MM.1S (cell line): ENCODE data around the gene MIPOL1.
A peak's percentile ranks its signal among the peaks of the same experiment; 100 is the strongest.
"Not testable (repeated sequence)": the region's sequence is repeated elsewhere in the genome, so short reads cannot be mapped to it uniquely, and the experiment has no call there.

Source experiments
- DNase-seq: peaks from one replicate; pipeline ENCODE4 v3.0.0-alpha.2; 2015
- H2AFZ ChIP-seq: fragments of 300-600 bp; sonication (generic); 2 replicates; pipeline ENCODE4 v1.6.0; 2016; ENCODE audit warnings: antibody characterized with exemption, low read length
- H3F3A ChIP-seq: fragments of 300-600 bp; sonication (generic); 2 replicates; pipeline ENCODE4 v1.6.1; 2016; ENCODE audit warnings: mild to moderate bottlenecking, antibody characterized with exemption, low read length, moderate library complexity, mixed read lengths; ENCODE audit not compliant: insufficient read depth
- H3K27ac ChIP-seq: fragments of 300-600 bp; sonication (generic); 2 replicates; pipeline ENCODE4 v1.5.1; 2016; ENCODE audit warnings: mild to moderate bottlenecking, low read length
- H3K27me3 ChIP-seq: fragments of 300-600 bp; sonication (generic); replicated peaks from 2 replicates; pipeline ENCODE4 v1.6.0; 2016; ENCODE audit warnings: low read length; ENCODE audit not compliant: insufficient read depth
- H3K36me3 ChIP-seq: fragments of 300-600 bp; sonication (generic); replicated peaks from 2 replicates; pipeline ENCODE4 v1.6.1; 2016; ENCODE audit warnings: mild to moderate bottlenecking, low read length, mixed read lengths; ENCODE audit not compliant: insufficient read depth
- H3K4me1 ChIP-seq: fragments of 300-600 bp; sonication (generic); 2 replicates; pipeline ENCODE4 v1.6.1; 2016; ENCODE audit warnings: low read length, mixed read lengths
- H3K4me2 ChIP-seq: fragments of 300-600 bp; sonication (generic); 2 replicates; pipeline ENCODE4 v1.6.0; 2016; ENCODE audit warnings: low read depth, low read length
- H3K4me3 ChIP-seq: fragments of 300-600 bp; sonication (generic); 2 replicates; pipeline ENCODE4 v1.5.1; 2016; ENCODE audit warnings: low read length, mixed read lengths
- H3K79me2 ChIP-seq: fragments of 300-600 bp; sonication (generic); 2 replicates; pipeline ENCODE4 v1.6.1; 2016; ENCODE audit warnings: mixed run types, low read length, mixed read lengths
- H3K9ac ChIP-seq: fragments of 300-600 bp; sonication (generic); 2 replicates; pipeline ENCODE4 v1.6.1; 2016; ENCODE audit warnings: low read length, mixed read lengths
- H3K9me2 ChIP-seq: fragments of 300-600 bp; sonication (generic); replicated peaks from 2 replicates; pipeline ENCODE4 v1.6.1; 2016; ENCODE audit warnings: mild to moderate bottlenecking, low read length, mixed read lengths; ENCODE audit not compliant: insufficient read depth
- H3K9me3 ChIP-seq: fragments of 300-600 bp; sonication (generic); replicated peaks from 2 replicates; pipeline ENCODE4 v1.6.1; 2016; ENCODE audit warnings: mild to moderate bottlenecking, low read length, mixed read lengths; ENCODE audit not compliant: insufficient read depth
- H4K20me1 ChIP-seq: fragments of 300-600 bp; sonication (generic); 2 replicates; pipeline ENCODE4 v1.6.1; 2016; ENCODE audit warnings: mild to moderate bottlenecking, low read length, moderate library complexity, mixed read lengths; ENCODE audit not compliant: insufficient read depth
- EZH2 ChIP-seq: fragments of 300-600 bp; sonication (generic); optimal IDR thresholded peaks from 2 replicates; pipeline ENCODE3; 2017; ENCODE audit warnings: low read depth, mild to moderate bottlenecking, antibody characterized with exemption, low read length, mixed read lengths
- EZH2phosphoT487 ChIP-seq: fragments of 300-600 bp; sonication (generic); IDR thresholded peaks from 2 replicates; pipeline ENCODE4 v1.6.1; 2018; ENCODE audit warnings: antibody characterized with exemption, low read length
- TF ChIP-seq, protein P1 (sequence below): fragments of 300-600 bp; sonication (generic); IDR thresholded peaks from 2 replicates; pipeline ENCODE4 v1.5.1; 2016; ENCODE audit warnings: antibody characterized with exemption, low read length, mixed read lengths

Gene MIPOL1

DNA sequence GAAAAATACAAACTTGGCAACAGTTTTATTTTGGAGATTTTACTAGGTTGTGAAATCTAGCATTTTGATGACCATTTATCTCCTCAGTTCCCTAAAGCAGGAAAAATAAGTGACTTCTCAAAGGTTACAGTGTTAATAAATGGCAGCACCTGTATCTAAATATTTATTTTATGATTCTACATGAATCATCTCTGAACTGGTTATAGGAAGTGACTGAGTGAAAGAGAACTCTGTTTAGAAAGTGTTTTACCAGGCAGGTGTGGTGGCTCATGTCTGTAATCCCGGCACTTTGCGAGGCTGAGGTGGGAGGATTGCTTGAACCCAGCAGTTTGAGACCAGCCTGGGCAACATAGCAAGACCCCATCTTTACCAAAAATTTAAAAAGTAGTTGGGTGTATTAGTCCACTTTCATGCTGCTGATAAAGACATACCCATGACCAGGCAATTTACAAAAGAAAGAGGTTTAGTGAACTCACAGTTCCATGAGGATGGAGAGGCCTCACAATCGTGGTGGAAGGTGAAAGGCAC is 26.3 kb downstream of the MIPOL1 start:
- no peaks in the 10 kb centered on the region for H4K20me1 ChIP-seq
- no peaks in the 10 kb centered on the region for H3K27me3 ChIP-seq
- H3F3A ChIP-seq: no peaks in the 10 kb centered on the region
- no peak overlapping the region for H3K4me3 ChIP-seq
- no peaks in the 10 kb centered on the region for H3K79me2 ChIP-seq
- no peak for DNase-seq
- H2AFZ ChIP-seq: no peak overlapping the region
- no peak for TF ChIP-seq EZH2phosphoT487
- no peak for TF ChIP-seq EZH2
- no peaks in the 10 kb centered on the region for H3K9me3 ChIP-seq
- H3K36me3 ChIP-seq: no peaks in the 10 kb centered on the region
- no peaks in the 10 kb centered on the region for H3K9me2 ChIP-seq
- H3K4me1 ChIP-seq: no peaks in the 10 kb centered on the region
- H3K9ac ChIP-seq: no peak overlapping the region
- no peak overlapping the region for H3K27ac ChIP-seq
- H3K4me2 ChIP-seq: no peak overlapping the region

GRCh38 chr14:37225668-37226067 is 27.9 kb downstream of the MIPOL1 start:
- not testable (repeated sequence) for H4K20me1 ChIP-seq, H3K4me3 ChIP-seq, H3K9me2 ChIP-seq, H3K27ac ChIP-seq, H3K27me3 ChIP-seq, H3K79me2 ChIP-seq, H3K4me1 ChIP-seq, H3K9me3 ChIP-seq, H2AFZ ChIP-seq, DNase-seq, H3K9ac ChIP-seq, H3F3A ChIP-seq, H3K36me3 ChIP-seq, H3K4me2 ChIP-seq

GRCh38 chr14:37230551-37231194 is 32.9 kb downstream of the MIPOL1 start:
- no peaks in the 10 kb centered on the region for H3K79me2 ChIP-seq
- TF ChIP-seq EZH2phosphoT487: no peak
- TF ChIP-seq, protein P1, sequence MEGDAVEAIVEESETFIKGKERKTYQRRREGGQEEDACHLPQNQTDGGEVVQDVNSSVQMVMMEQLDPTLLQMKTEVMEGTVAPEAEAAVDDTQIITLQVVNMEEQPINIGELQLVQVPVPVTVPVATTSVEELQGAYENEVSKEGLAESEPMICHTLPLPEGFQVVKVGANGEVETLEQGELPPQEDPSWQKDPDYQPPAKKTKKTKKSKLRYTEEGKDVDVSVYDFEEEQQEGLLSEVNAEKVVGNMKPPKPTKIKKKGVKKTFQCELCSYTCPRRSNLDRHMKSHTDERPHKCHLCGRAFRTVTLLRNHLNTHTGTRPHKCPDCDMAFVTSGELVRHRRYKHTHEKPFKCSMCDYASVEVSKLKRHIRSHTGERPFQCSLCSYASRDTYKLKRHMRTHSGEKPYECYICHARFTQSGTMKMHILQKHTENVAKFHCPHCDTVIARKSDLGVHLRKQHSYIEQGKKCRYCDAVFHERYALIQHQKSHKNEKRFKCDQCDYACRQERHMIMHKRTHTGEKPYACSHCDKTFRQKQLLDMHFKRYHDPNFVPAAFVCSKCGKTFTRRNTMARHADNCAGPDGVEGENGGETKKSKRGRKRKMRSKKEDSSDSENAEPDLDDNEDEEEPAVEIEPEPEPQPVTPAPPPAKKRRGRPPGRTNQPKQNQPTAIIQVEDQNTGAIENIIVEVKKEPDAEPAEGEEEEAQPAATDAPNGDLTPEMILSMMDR: peak; percentile 49
- no peaks in the 10 kb centered on the region for H3K9me2 ChIP-seq
- no peaks in the 10 kb centered on the region for H4K20me1 ChIP-seq
- no peak overlapping the region for H3K4me3 ChIP-seq
- H3K27me3 ChIP-seq: no peaks in the 10 kb centered on the region
- peak; percentile 67 for DNase-seq
- H3K36me3 ChIP-seq: no peaks in the 10 kb centered on the region
- H2AFZ ChIP-seq: no peak overlapping the region
- no peak overlapping the region for H3K27ac ChIP-seq
- H3K4me1 ChIP-seq: no peaks in the 10 kb centered on the region
- no peaks in the 10 kb centered on the region for H3F3A ChIP-seq
- H3K9ac ChIP-seq: no peak overlapping the region
- no peaks in the 10 kb centered on the region for H3K9me3 ChIP-seq
- H3K4me2 ChIP-seq: no peak overlapping the region

GRCh38 chr14:37232907-37233481 is 35.3 kb downstream of the MIPOL1 start:
- Histone ChIP-seq H3F3A (no peaks in the 10 kb centered on the region), H3K36me3 (no peaks in the 10 kb centered on the region), H3K9ac (no peak overlapping the region), H2AFZ (no peak overlapping the region), H3K79me2 (no peaks in the 10 kb centered on the region), H4K20me1 (no peaks in the 10 kb centered on the region), H3K4me3 (no peak overlapping the region), H3K27ac (no peak overlapping the region), H3K9me3 (no peaks in the 10 kb centered on the region), H3K4me1 (no peaks in the 10 kb centered on the region), H3K27me3 (no peaks in the 10 kb centered on the region), H3K9me2 (no peaks in the 10 kb centered on the region), H3K4me2 (no peak overlapping the region)
- TF ChIP-seq EZH2phosphoT487: no peak
- TF ChIP-seq, protein P1: peak; percentile 48
- DNase-seq: peak; percentile 24
